Neural cell (in vitro differentiated cells): ENCODE measurements around the gene FOXE1. TPM values are rescaled to one million over a fixed set of nuclear protein-coding genes. Genes with fewer than 3 reads are reported as not detected.
A peak's percentile ranks its signal among the peaks of the same experiment; 100 is the strongest.

Experiments used
- H2AFZ ChIP-seq: fragments of 200-600, 300-800 bp; sonication (generic), shearing (Covaris generic); 2 replicates; pipeline ENCODE4 v1.6.0; 2014; ENCODE audit warnings: low read depth, mild to moderate bottlenecking, antibody characterized with exemption, low read length, moderate library complexity
- H3F3A ChIP-seq: fragments of 200-600 bp; shearing (Covaris generic); 2 replicates; pipeline ENCODE4 v1.6.1; 2016; ENCODE audit warnings: mild to moderate bottlenecking, moderate library complexity, mixed read lengths, antibody characterized with exemption, low read length; ENCODE audit not compliant: insufficient read depth, poor library complexity, severe bottlenecking
- H3K27ac ChIP-seq: fragments of 200-600, 300-800 bp; sonication (generic), shearing (Covaris generic); 2 replicates; pipeline ENCODE4 v1.5.1; 2014; ENCODE audit warnings: mild to moderate bottlenecking, low read length, moderate library complexity
- H3K27me3 ChIP-seq: fragments of 300-800, 200-600 bp; sonication (generic), shearing (Covaris generic); 2 replicates; pipeline ENCODE4 v1.6.0; 2014; ENCODE audit warnings: mild to moderate bottlenecking, low read depth, low read length, moderate library complexity; ENCODE audit not compliant: insufficient read depth
- H3K36me3 ChIP-seq: fragments of 300-800, 200-600 bp; sonication (generic), shearing (Covaris generic); 2 replicates; pipeline ENCODE4 v1.5.1; 2014; ENCODE audit warnings: mild to moderate bottlenecking, antibody characterized with exemption, low read length, moderate library complexity; ENCODE audit not compliant: insufficient read depth
- H3K4me2 ChIP-seq: fragments of 300-800, 200-600 bp; sonication (generic), shearing (Covaris generic); 2 replicates; pipeline ENCODE4 v1.6.0; 2014; ENCODE audit warnings: mild to moderate bottlenecking, low read length
- H3K4me3 ChIP-seq: fragments of 300-800, 200-600 bp; sonication (generic), shearing (Covaris generic); 2 replicates; pipeline ENCODE4 v1.5.1; 2014; ENCODE audit warnings: mild to moderate bottlenecking, low read length, moderate library complexity
- H3K79me2 ChIP-seq: fragments of 200-600 bp; shearing (Covaris generic); replicated peaks from 2 replicates; pipeline ENCODE4 v1.6.0; 2014; ENCODE audit warnings: mild to moderate bottlenecking, low read length, moderate library complexity; ENCODE audit not compliant: insufficient read depth
- H3K9ac ChIP-seq: fragments of 300-800, 200-600 bp; sonication (generic), shearing (Covaris generic); 2 replicates; pipeline ENCODE4 v1.6.1; 2016; ENCODE audit warnings: mild to moderate bottlenecking, low read length, mixed read lengths
- H3K9me2 ChIP-seq: fragments of 200-600 bp; shearing (Covaris generic); 2 replicates; pipeline ENCODE4 v1.6.1; 2016; ENCODE audit warnings: mild to moderate bottlenecking, low read length, mixed read lengths; ENCODE audit not compliant: insufficient read depth
- H3K9me3 ChIP-seq: fragments of 200-600, 300-800 bp; sonication (generic), shearing (Covaris generic); 2 replicates; pipeline ENCODE4 v1.6.1; 2016; ENCODE audit warnings: mild to moderate bottlenecking, mixed run types, low read length, moderate library complexity, mixed read lengths
- H4K20me1 ChIP-seq: fragments of 200-600 bp; shearing (Covaris generic); 2 replicates; pipeline ENCODE4 v1.6.1; 2016; ENCODE audit warnings: mild to moderate bottlenecking, mixed run types; ENCODE audit not compliant: insufficient read depth
- CTCF ChIP-seq: fragments of 450-650 bp; IDR thresholded peaks from 2 replicates; pipeline ENCODE4 v1.5.1; 2014; ENCODE audit warnings: antibody characterized with exemption, mild to moderate bottlenecking, moderate library complexity; ENCODE audit not compliant: poor library complexity, severe bottlenecking
- EP300 ChIP-seq: fragments of 450-650 bp; conservative IDR thresholded peaks from 2 replicates; pipeline ENCODE4 v1.6.1; 2014; ENCODE audit warnings: antibody characterized with exemption, mild to moderate bottlenecking, moderate library complexity; ENCODE audit not compliant: poor library complexity, severe bottlenecking
- EZH2 ChIP-seq: fragments of 200-600, 300-800 bp; shearing (Covaris generic), sonication (generic); IDR thresholded peaks from 2 replicates; pipeline ENCODE4 v1.6.1; 2014; ENCODE audit warnings: antibody characterized with exemption, low read length, borderline replicate concordance, mild to moderate bottlenecking; ENCODE audit not compliant: insufficient read depth, poor library complexity, severe bottlenecking
- MXI1 ChIP-seq: fragments of 450-650 bp; conservative IDR thresholded peaks from 2 replicates; pipeline ENCODE4 v1.6.1; 2014; ENCODE audit warnings: antibody characterized with exemption, mild to moderate bottlenecking; ENCODE audit not compliant: poor library complexity, severe bottlenecking
- POLR2AphosphoS5 ChIP-seq: IDR thresholded peaks from 2 replicates; pipeline ENCODE4 v1.6.1; 2012
- RAD21 ChIP-seq: fragments of 450-650 bp; conservative IDR thresholded peaks from 2 replicates; pipeline ENCODE4 v1.6.1; 2014; ENCODE audit warnings: antibody characterized with exemption, mild to moderate bottlenecking, moderate library complexity
- REST ChIP-seq: IDR thresholded peaks from 2 replicates; pipeline ENCODE4 v1.6.1; 2012; ENCODE audit warnings: borderline replicate concordance
- SMC3 ChIP-seq: fragments of 450-650 bp; conservative IDR thresholded peaks from 2 replicates; pipeline ENCODE4 v1.6.1; 2014; ENCODE audit warnings: antibody characterized with exemption, mild to moderate bottlenecking, moderate library complexity; ENCODE audit not compliant: poor library complexity
- TAF1 ChIP-seq: IDR thresholded peaks from 2 replicates; pipeline ENCODE4 v1.6.1; 2012; ENCODE audit warnings: low read depth
- polyA minus RNA-seq: library from RNA; depleted of rRNA, polyadenylated mRNA; stranded (reverse); fragments of >200 nt; gene quantifications from 2 replicates; pipeline ENCODE4 v1.2.3, GENCODE V29; 2014
- polyA plus RNA-seq: library from polyadenylated mRNA; depleted of rRNA; stranded (reverse); fragments of >200 nt; gene quantifications from 2 replicates; pipeline ENCODE4 v1.2.3, GENCODE V29; 2014

Gene FOXE1
- 0.14 TPM in 1 of 2 replicates, not detected in the other for polyA plus RNA-seq
- not detected in 2 replicates for polyA minus RNA-seq

- Histone ChIP-seq H3K4me3 (peak within 1 kb of the TSS; percentile 68), H3F3A (no peaks in the 10 kb centered on the region), H3K4me2 (no peak within 1 kb of the TSS), H3K27ac (no peak within 1 kb of the TSS), H3K27me3 (peaks cover 98% of the 10 kb centered on the region), H3K9me3 (no peaks in the 10 kb centered on the region), H4K20me1 (no peaks in the 10 kb centered on the region), H2AFZ (no peak within 1 kb of the TSS), H3K79me2 (no peaks in the 10 kb centered on the region), H3K9me2 (no peaks in the 10 kb centered on the region), H3K36me3 (no peaks in the 10 kb centered on the region), H3K9ac (no peak within 1 kb of the TSS)
- TF ChIP-seq EZH2 (peak; percentile 64), POLR2AphosphoS5 (no peak)
Observed at GRCh38 chr9:97853056-97853843, at the start of gene FOXE1. TSS of gene FOXE1 (plus strand) at chr9:97853226. CDS start at chr9:97853915, 689 bp downstream.

- Histone ChIP-seq H3K9me2 (no peaks in the 10 kb centered on the region), H3K79me2 (no peaks in the 10 kb centered on the region), H2AFZ (peak overlapping the region; percentile 90), H3K27me3 (peaks cover 8% of the 10 kb centered on the region), H3F3A (no peaks in the 10 kb centered on the region), H3K9ac (peak overlapping the region; percentile 70), H3K9me3 (no peaks in the 10 kb centered on the region), H4K20me1 (no peaks in the 10 kb centered on the region), H3K27ac (no peak overlapping the region), H3K36me3 (no peaks in the 10 kb centered on the region), H3K4me3 (peak overlapping the region; percentile 73), H3K4me2 (no peak overlapping the region)
- TF ChIP-seq EZH2 (no peak), RAD21 (no peak)
Observed at GRCh38 chr9:97804059-97804365, 49.0 kb upstream of the FOXE1 start.

- H3K27me3 ChIP-seq = peaks cover 8% of the 10 kb centered on the region
- no peak overlapping the region for H3K27ac ChIP-seq
- no peak overlapping the region for H3K9ac ChIP-seq
- no peaks in the 10 kb centered on the region for H4K20me1 ChIP-seq
- TF ChIP-seq EP300 = no peak
- no peak for TF ChIP-seq POLR2AphosphoS5
- TF ChIP-seq REST = no peak
- TF ChIP-seq SMC3 = no peak
- no peak for TF ChIP-seq CTCF
- TF ChIP-seq EZH2 = no peak
- no peak for TF ChIP-seq TAF1
- no peak for TF ChIP-seq RAD21
- TF ChIP-seq MXI1 = no peak
- no peaks in the 10 kb centered on the region for H3K79me2 ChIP-seq
- no peak overlapping the region for H2AFZ ChIP-seq
- H3F3A ChIP-seq = no peaks in the 10 kb centered on the region
- H3K4me3 ChIP-seq = no peak overlapping the region
- no peaks in the 10 kb centered on the region for H3K9me3 ChIP-seq
- no peak overlapping the region for H3K4me2 ChIP-seq
- H3K36me3 ChIP-seq = no peaks in the 10 kb centered on the region
- no peaks in the 10 kb centered on the region for H3K9me2 ChIP-seq
Observed at GRCh38 chr9:97806721-97807120, 46.3 kb upstream of the FOXE1 start.
